ENCODE data around the gene SERPINB1. TPM values are rescaled to one million over a fixed set of nuclear protein-coding genes. Genes with fewer than 3 reads are reported as not detected.

The SERPINB1 gene
- polyA plus RNA-seq, 2 of the 4 experiments (the other 2 are of a cell fraction): 52.7 to 135 TPM

DNA sequence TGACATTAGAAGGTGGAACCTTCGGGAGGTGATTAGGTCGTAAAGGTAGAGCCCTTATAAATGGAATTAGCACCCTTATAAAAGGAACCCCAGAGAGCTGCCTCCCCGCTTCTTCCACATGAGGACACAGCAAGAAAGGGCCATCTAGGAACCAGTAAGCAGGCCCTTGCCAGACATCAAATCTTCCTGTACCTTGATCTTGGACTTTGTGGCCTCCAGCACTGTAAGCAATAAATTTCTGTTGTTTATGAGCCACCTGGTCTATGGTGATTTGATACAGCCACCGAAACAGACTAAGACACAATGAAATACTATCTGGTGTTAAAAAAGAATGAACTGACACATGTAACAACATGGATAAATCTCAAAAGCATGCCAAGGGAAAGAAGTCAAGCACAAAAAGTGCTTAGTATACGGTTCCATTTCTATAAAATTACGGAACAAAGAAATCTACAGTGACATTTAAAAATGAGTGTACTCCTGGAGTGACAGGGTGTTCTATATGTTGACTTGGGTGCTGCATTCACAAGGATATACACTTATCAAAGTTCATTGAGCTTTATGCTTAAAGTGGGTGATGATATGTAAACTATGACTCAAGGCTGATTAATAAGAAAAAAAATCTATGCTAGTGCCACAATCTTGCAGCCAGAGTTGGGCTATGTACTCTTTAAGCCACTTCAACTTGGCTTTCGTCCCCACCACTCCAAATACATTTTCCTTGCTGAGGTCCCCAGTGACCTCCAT lies 18.4 kb downstream of the SERPINB1 start:
- no peak for DNase-seq (ENCODE audit: low read depth in 1 of 2, low spot score in 1 of 2)
- Histone ChIP-seq H3K4me1 (peaks cover 7% of the 10 kb centered on the region), H3K4me2 (no peak overlapping the region), H3K9me3 (no peaks in the 10 kb centered on the region), H3K4me3 (no peak overlapping the region), H3K27ac (no peak overlapping the region)
- TF ChIP-seq BCL3 (IDR thresholded peaks at IDR 0.05): no peak
- TF ChIP-seq CBX8 (IDR thresholded peaks at IDR 0.05): no peak
- TF ChIP-seq, protein P1, sequence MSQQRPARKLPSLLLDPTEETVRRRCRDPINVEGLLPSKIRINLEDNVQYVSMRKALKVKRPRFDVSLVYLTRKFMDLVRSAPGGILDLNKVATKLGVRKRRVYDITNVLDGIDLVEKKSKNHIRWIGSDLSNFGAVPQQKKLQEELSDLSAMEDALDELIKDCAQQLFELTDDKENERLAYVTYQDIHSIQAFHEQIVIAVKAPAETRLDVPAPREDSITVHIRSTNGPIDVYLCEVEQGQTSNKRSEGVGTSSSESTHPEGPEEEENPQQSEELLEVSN (IDR thresholded peaks at IDR 0.05; ENCODE audit: borderline replicate concordance, low read depth): no peak
- WGBS (ENCODE audit: missing lambda C conversion rate): 90% methylated on average over 7 of the region's 7 CpGs
- ChIA-PET POLR2A (no interaction called here), CTCF (interaction anchor here (1.4 kb wide), 1 partner anchor 32 kb away, joined by 5 read pairs; no protein-coding TSS in a partner anchor)
- ATAC-seq: no peak
- no peak for FAIRE-seq

GRCh38 chr6:2821554-2821953 lies 20.1 kb downstream of the SERPINB1 start:
- Histone ChIP-seq H3K4me3 (no peak overlapping the region), H3K27ac (no peak overlapping the region), H3K9me3 (no peaks in the 10 kb centered on the region; the same call in 2 of the 3 replicates), H3K4me2 (no peak overlapping the region), H3K4me1 (peaks cover 16% of the 10 kb centered on the region)
- DNase-seq (ENCODE audit: low read depth in 1 of 2, low spot score in 1 of 2): no peak
- FAIRE-seq: no peak
- ChIA-PET CTCF (no interaction called here), POLR2A (interaction anchor here (0.5 kb wide), 1 partner anchor 30 kb away, joined by 6 read pairs; no protein-coding TSS in a partner anchor)
- 87% methylated on average over 3 of the region's 3 CpGs for WGBS (ENCODE audit: missing lambda C conversion rate)
- no peak for ATAC-seq
- no peak for TF ChIP-seq HES2 (IDR thresholded peaks at IDR 0.05)

- no peak for DNase-seq (ENCODE audit: low read depth in 1 of 2, low spot score in 1 of 2)
- no peak overlapping the region for H3K4me2 ChIP-seq
- no peak for FAIRE-seq
- CTCF ChIA-PET: no interaction called here
- peaks cover 9% of the 10 kb centered on the region for H3K9me3 ChIP-seq
- no peak for ATAC-seq
- WGBS (ENCODE audit: missing lambda C conversion rate): 89% methylated on average over 2 of the region's 2 CpGs
- TF ChIP-seq MYC (IDR thresholded peaks at IDR 0.05; ENCODE audit: borderline replicate concordance, low read length) (no peak), RAD21 (conservative IDR thresholded peaks at IDR 0.05 in 1 of 2, IDR thresholded peaks at IDR 0.05 in 1 of 2) (no peak)
- H3K4me3 ChIP-seq: no peak overlapping the region
- H3K27ac ChIP-seq: no peak overlapping the region
- POLR2A ChIA-PET: no interaction called here
- peaks cover 16% of the 10 kb centered on the region for H3K4me1 ChIP-seq
Observed at GRCh38 chr6:2820415-2820814, 21.2 kb downstream of the SERPINB1 start.

DNA sequence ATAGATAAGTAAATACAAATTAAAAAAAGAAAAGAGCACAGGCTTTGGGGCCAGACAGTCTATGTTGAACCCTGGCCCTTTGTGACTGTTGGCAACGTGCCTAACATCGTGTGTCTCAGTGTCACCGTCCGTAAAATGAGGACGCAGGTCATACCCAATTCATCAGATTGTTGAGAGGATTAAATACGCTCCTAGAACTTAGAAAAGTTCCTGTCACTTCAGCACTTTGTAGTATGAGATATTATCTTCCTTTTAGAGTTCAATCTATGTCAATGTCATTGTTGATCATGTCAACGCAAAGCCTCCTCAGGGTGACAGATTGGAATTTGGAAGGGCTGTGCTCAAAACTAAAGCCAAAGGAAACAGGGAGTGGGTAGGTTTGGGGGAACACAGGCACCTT lies 21.7 kb downstream of the SERPINB1 start:
- no peak for TF ChIP-seq PHF8 (IDR thresholded peaks at IDR 0.05; ENCODE audit: borderline replicate concordance, low read depth)
- no peak for TF ChIP-seq NR3C1 (IDR thresholded peaks at IDR 0.05)
- TF ChIP-seq USF2 (IDR thresholded peaks at IDR 0.05): no peak
- TF ChIP-seq MYC (IDR thresholded peaks at IDR 0.05; ENCODE audit: borderline replicate concordance, low read length): no peak
- TF ChIP-seq KDM1A (IDR thresholded peaks at IDR 0.05; ENCODE audit: low read depth): no peak
- no peak for TF ChIP-seq MAX (IDR thresholded peaks at IDR 0.05)
- ChIA-PET CTCF (interaction anchor here (1.6 kb wide), 1 partner anchor 29 kb away, joined by 4 read pairs; no protein-coding TSS in a partner anchor), POLR2A (no interaction called here)
- H3K9me3 ChIP-seq: peaks cover 9% of the 10 kb centered on the region
- no peak overlapping the region for H3K27ac ChIP-seq
- no peak overlapping the region for H3K4me2 ChIP-seq
- no peak for FAIRE-seq
- H3K4me1 ChIP-seq: peaks cover 16% of the 10 kb centered on the region
- no peak for DNase-seq (ENCODE audit: low read depth in 1 of 2, low spot score in 1 of 2)
- 64% methylated on average over 7 of the region's 7 CpGs for WGBS (ENCODE audit: missing lambda C conversion rate)
- ATAC-seq: no peak
- H3K4me3 ChIP-seq: no peak overlapping the region

All from A549 (cell line).